Cardiac fibroblast (primary cell): ENCODE data around the gene GNLY.
"Not testable (repeated sequence)": the region's sequence is repeated elsewhere in the genome, so short reads cannot be mapped to it uniquely, and the experiment has no call there.

ENCODE experiments used
- DNase-seq, 2 donors: peaks; one replicate each; pipeline versions ENCODE4 v3.0.0 to v3.0.0-alpha.2; 2010; ENCODE audit warnings: low read depth in 2 of 2
- H3K4me3 ChIP-seq, 2 donors: replicated peaks in 1 of 2; 1 replicate in 1 of 2; 2 replicates in 1 of 2; pipeline ENCODE4 v1.5.1; 2011; ENCODE audit warnings: low read depth in 2 of 2, low read length in 2 of 2, mild to moderate bottlenecking in 2 of 2, moderate library complexity in 1 of 2
- TF ChIP-seq, protein P1 (sequence below): IDR thresholded peaks from one replicate; pipeline ENCODE4 v1.5.1; 2011; ENCODE audit warnings: low read depth, mild to moderate bottlenecking, low read length, inconsistent platforms

Gene GNLY

DNA sequence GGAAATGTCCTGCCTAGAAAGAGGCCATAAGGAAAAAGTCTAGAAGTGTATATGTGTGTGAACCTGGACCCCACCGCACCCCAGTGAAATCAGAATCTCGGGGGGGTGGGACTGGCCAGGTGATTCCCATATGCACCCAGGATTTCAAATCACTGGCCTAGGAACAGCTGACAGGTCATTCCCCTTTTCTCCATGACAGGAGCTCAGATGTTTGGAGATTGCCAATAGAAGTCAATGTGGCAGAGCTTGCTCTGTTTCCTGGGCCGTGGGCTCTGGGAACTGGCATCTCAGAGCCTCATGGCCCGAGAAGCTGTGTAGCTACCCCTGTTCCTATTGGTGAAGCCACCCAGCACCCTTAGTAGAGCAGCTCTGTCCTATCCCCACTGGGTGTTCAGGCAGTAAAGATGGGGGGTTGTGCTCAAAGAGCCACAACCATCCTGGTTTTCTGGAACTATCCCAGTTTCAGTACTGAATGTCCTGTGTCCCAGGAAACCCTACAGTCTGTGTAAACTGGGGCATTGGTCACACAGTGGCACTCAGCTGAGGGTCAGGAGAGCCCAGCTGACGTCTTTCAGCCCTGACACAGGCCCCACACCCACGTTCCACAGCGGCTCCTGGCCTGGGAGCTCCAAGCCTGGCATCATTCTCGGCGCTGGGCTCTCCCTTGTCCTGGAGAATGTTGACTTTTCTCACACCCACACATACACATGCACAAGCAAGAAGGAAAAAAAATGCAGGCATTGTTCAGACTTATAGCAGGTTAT is 18.9 kb downstream of the GNLY start:
- TF ChIP-seq, protein P1, sequence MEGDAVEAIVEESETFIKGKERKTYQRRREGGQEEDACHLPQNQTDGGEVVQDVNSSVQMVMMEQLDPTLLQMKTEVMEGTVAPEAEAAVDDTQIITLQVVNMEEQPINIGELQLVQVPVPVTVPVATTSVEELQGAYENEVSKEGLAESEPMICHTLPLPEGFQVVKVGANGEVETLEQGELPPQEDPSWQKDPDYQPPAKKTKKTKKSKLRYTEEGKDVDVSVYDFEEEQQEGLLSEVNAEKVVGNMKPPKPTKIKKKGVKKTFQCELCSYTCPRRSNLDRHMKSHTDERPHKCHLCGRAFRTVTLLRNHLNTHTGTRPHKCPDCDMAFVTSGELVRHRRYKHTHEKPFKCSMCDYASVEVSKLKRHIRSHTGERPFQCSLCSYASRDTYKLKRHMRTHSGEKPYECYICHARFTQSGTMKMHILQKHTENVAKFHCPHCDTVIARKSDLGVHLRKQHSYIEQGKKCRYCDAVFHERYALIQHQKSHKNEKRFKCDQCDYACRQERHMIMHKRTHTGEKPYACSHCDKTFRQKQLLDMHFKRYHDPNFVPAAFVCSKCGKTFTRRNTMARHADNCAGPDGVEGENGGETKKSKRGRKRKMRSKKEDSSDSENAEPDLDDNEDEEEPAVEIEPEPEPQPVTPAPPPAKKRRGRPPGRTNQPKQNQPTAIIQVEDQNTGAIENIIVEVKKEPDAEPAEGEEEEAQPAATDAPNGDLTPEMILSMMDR, result no peak
- H3K4me3 ChIP-seq, result no peak overlapping the region
- DNase-seq, result peak; percentile 65 to 89

DNA sequence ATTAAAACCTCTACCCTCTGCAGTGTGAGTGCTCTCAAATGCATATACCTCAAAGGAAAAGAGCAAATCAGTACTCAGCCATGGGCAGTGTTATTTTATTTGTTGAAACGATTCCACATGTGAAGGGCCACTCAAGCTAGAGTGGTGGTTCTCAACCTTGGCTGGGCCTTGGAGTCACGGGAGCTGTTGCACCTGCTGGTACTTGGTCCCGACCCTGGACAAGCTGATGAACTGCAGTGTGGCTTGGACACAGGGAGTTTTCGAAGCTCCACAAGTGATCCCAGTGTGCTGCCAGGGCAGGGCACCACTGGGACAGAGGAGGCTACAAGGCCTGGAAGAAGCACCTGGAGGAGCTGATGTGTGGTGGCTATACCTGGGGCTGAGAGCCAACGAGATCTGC is 19.7 kb downstream of the GNLY start:
- DNase-seq, result no peak
- TF ChIP-seq, protein P1, result no peak
- H3K4me3 ChIP-seq, result no peak overlapping the region

DNA sequence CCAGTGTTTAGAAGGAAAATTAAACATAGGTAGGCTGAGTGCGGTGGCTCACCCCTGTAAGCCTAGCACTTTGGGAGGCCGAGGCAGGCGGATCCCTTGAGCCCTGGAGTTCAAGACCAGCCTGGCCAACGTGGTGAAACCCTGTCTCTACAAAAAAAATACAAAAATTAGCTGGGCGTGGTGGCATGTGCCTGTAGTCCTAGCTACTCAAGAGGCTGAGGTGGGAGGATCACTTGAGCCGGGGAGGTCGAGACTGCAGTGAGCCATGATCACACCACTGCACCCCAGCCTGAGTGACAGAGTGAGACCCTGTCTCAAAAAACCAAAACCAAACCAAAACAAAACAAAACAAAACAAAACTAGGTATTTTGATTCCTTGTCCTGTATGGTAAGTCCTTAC is 20.3 kb downstream of the GNLY start:
- not testable (repeated sequence) for H3K4me3 ChIP-seq, DNase-seq

DNA sequence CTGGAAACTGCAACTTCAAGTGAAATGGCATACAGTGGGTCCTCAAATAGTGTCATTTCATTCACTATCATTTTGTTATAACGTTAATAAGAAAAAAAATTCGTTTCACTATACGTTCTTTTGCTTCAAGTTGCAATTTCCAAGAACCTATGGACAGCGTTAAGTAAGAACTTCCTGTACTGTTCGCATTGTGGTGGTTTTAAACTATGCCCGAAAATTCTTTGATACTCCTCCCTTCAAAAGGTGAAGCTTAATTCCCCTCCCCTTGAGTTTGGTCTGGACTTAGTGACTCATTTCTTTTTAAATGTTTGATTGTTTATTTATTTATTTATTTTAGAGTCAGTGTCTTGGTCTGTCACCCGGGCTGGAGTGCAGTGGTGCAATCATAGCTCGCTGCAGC is 20.7 kb downstream of the GNLY start:
- DNase-seq, result no peak
- no peak overlapping the region for H3K4me3 ChIP-seq
- TF ChIP-seq, protein P1, result no peak

DNA sequence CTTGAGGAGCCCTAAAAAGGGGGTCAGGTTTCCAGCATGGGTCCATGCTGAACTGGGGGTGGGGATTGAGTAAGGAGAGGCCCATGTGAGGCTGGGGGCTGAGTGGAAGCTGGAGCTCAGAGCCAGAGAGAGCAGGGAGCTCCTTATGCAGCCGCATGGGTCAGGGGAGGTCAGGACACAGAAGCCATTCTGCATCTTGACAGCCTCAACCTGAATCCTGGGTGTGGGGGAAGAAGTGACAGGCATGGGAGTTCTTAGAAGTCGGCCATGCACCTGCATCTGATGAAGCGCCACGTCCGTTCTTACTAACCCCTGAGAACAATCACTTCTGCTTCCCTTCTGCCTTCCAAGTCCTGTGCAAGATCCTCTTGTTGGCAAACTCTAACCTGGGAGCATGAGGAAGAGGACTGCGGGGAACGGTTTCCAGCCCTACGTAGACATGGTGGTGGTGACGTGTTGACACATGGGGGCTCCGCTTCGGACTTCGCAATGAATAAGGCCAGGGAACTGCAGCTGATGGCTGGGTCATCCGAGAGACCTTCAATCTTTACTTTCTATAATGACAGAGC is 22.3 kb downstream of the GNLY start:
- DNase-seq, result no peak
- H3K4me3 ChIP-seq, result no peak overlapping the region
- TF ChIP-seq, protein P1, result no peak

DNA sequence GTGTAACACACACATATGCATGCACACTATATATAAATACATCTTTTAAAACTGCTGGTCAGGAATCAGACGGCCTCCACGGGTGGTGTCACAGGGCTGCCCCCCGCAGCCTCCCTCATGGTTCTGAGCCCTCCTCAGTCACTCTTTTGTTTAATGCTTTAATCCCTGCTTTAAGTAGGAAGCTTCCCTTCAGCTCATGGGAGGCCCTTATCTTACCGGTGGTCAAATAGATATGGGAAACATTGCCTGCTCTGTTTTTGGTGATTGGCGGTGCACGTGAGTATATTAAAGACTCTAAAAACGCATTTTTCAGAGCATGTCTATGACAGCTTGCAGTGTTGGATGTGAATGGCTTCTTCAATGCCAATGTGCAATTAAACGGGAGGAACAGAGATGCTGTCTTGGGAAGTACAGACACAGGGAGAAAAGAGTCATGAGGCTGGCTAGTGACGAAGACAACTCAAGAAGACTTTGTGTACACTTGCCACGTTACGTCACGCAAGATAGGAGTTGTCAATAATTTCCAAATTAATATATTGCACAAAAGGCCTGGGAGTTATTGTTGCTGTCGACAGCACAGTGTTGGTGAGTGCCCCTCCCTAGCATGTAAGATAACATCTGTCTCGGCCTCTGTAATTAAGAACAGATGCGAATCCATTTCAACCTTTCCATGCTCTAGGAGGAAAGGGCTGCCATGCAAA is 23.3 kb downstream of the GNLY start:
- H3K4me3 ChIP-seq, result no peak overlapping the region
- DNase-seq, result peak in 1 of 2 donors; percentile 69
- TF ChIP-seq, protein P1, result no peak

DNA sequence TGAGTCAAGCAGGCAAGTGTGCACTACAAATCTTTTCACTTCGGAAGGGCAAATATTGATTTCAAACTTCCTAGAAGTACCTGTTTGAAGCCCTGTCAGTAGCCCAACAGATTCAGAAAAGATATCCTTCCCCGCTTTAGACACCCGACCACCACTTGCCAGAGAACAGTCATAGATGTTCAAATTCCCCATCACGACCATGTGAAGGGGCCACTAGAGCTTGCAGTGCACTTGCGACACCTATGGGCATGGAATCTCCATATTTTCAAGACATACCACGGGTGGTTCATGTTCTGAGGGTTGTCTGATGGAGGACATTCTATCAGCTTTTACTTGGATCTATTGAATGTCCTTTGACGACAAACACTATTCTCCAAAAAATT is 23.8 kb downstream of the GNLY start:
- TF ChIP-seq, protein P1, result no peak
- no peak overlapping the region for H3K4me3 ChIP-seq
- no peak for DNase-seq
